NT2/D1 (cell line): ENCODE results near the gene HTR2A.

ENCODE experiments used
- SUZ12 ChIP-seq: IDR thresholded peaks from 2 replicates; pipeline ENCODE4 v1.6.1; 2011; ENCODE audit not compliant: insufficient read length, insufficient read depth; ENCODE audit errors: extremely low read depth
- YY1 ChIP-seq: IDR thresholded peaks from 2 replicates; pipeline ENCODE4 v1.6.1; 2011; ENCODE audit not compliant: insufficient read length, insufficient read depth
- ZNF274 ChIP-seq: IDR thresholded peaks from 2 replicates; pipeline ENCODE4 v1.6.1; 2011; ENCODE audit warnings: mild to moderate bottlenecking, low read depth, low read length

DNA sequence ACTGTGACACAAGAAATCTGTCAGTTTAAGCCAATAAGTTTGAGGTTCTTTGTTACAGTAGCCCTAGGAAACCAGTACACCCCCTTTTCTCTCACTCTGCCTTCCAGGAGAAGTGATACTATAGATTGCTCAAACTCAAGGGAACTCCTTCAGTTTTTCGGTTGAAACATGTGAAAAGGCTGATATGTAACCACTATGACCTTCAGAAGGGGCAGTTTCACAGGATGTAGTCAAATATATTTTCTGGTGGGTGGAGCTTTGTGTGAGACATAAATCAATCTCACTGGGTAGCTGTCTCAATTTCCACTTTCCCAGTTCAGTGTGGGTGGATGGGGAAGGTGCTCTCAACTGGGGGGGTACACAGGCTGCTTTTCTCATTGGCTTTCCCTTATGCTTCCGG lies 41.7 kb downstream of the HTR2A start:
- TF ChIP-seq YY1: no peak
- no peak for TF ChIP-seq ZNF274
- TF ChIP-seq SUZ12: no peak
